ENCODE data around the gene POLR3B. TPM values are rescaled to one million over a fixed set of nuclear protein-coding genes. Genes with fewer than 3 reads are reported as not detected.
A peak's percentile ranks its signal among the peaks of the same experiment; 100 is the strongest.
"Not testable (repeated sequence)": the region's sequence is repeated elsewhere in the genome, so short reads cannot be mapped to it uniquely, and the experiment has no call there.

The POLR3B gene
- total RNA-seq, 1 experiment from 2014 or later: 14.3 TPM

DNA sequence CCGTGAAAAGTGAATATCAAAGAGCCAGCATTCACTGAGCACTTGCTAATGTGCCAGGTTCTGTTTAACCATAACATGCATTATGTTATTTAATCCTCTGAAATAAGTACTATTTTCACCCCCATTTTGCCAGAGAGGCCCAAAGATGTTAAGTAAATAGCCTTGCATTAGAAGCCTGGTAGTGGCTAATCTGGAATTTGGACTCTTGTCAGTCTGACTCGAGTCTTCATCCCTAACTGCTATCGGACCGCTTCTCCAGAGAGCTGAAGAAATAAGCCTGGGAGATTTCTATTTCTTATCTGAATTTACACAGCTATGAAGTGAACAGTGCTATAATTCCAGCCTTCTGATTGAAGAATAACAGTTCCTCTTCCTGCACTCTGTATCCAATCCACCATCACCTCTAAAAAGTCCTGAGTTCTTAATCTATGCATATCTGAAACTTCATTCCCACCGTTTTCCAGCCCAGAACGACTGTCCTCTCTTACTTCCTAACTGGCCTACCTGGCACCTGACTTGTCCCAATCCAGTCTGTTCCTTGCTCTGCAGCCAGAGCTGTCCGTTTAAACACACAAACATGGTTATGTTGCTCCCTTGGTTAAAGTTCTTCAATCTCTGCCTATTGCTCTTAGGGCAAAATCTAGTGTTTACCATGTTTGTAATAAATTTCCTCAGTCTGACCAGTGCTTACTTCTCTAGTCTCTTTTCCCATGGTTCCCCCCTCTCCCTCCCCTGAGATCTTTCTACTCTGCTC lies 2.3 kb downstream of the POLR3B start:
- Histone ChIP-seq H3K9me3 (replicated peaks) (no peaks in the 10 kb centered on the region), H3K36me3 (peaks cover 7% of the 10 kb centered on the region), H3K27me3 (replicated peaks) (no peaks in the 10 kb centered on the region), H3K27ac (no peak overlapping the region), H3K4me1 (replicated peaks) (no peaks in the 10 kb centered on the region), H3K4me3 (no peak overlapping the region)
- no peak for DNase-seq (ENCODE audit: low read depth in 1 of 2, low spot score in 2 of 2)

DNA sequence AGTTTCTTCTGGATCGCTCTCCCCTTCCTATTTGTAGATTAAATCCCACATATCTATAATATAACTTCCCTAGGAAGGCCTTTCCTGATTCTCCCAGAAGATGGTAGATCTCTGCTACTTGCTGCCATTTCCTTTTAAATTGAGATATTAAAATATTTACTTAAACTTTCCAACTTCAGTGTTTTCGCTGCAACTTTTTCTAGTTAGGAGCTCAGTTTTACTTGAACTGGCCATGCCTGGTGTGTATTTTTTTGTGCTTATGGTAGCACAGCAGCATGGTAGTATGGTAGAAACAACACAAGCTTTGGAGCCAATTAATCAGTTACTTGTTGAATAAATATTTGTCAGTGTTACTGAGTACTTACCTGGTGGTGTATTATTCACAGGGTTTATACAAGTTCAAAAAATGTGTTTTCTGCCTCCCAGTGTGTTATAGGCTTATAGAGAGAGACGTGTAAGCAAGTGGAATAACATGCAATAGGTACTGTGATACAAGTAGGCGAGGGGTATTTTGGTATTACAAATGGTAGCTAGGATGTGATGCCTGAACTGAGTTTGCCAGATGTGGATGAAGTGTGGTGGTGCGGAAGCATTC lies 2.9 kb downstream of the POLR3B start:
- H3K36me3 ChIP-seq: peaks cover 7% of the 10 kb centered on the region
- no peak overlapping the region for H3K27ac ChIP-seq
- no peaks in the 10 kb centered on the region for H3K27me3 ChIP-seq (replicated peaks)
- no peak overlapping the region for H3K4me3 ChIP-seq
- H3K4me1 ChIP-seq (replicated peaks): no peaks in the 10 kb centered on the region
- DNase-seq (ENCODE audit: low read depth in 1 of 2, low spot score in 2 of 2): no peak
- no peaks in the 10 kb centered on the region for H3K9me3 ChIP-seq (replicated peaks)

DNA sequence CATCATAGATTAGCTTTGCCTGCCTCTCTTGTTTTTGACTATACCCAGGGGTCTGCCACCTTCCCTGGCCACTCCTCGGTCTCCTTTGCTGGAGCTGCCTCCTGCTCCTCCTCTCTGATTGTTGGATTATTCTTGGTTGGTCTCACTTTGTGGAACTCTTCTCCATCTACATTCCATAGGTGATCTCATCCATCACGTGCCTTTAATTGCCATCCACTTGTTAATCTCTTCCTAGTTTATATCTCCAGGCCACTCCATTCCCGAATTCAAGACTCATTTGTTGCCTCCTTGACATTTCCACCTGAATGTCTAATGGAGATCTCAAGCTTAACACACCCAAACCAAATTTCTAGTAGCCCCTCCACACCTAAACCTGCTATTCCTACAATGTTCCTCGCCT lies 5.4 kb downstream of the POLR3B start:
- DNase-seq (ENCODE audit: low read depth in 1 of 2, low spot score in 2 of 2): no peak
- Histone ChIP-seq H3K4me1 (replicated peaks) (no peaks in the 10 kb centered on the region), H3K9me3 (replicated peaks) (no peaks in the 10 kb centered on the region)

DNA sequence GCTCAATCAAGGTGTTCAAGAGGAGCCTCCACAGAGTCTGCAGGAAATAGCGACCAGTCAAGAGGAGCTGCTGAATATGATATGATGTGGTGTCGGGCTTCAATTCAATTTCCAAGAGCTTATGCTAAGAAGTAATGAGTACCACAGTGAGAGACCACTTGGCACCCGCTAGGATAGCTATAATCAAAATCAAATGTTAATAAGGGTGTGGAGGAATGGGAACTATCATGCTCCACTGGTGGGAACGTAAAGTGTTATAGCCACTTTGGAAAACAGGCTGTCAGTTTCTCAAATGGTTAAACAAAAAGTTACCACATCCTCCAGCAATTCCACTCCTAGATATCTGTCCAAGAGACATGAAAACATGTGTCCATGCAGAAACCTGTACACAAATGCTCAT lies 6.7 kb downstream of the POLR3B start:
- peaks cover 23% of the 10 kb centered on the region for H3K36me3 ChIP-seq
- H3K27me3 ChIP-seq (replicated peaks): no peaks in the 10 kb centered on the region
- H3K27ac ChIP-seq: no peak overlapping the region
- H3K4me1 ChIP-seq (replicated peaks): peaks cover 2% of the 10 kb centered on the region
- DNase-seq (ENCODE audit: low read depth in 1 of 2, low spot score in 2 of 2): no peak
- H3K4me3 ChIP-seq: no peak overlapping the region
- no peaks in the 10 kb centered on the region for H3K9me3 ChIP-seq (replicated peaks)

More for the DNA sequence above, 5.4 kb downstream of the POLR3B start:
- H3K27me3 ChIP-seq (replicated peaks): no peaks in the 10 kb centered on the region
- no peak overlapping the region for H3K27ac ChIP-seq
- H3K4me3 ChIP-seq: no peak overlapping the region
- H3K36me3 ChIP-seq: peaks cover 18% of the 10 kb centered on the region

DNA sequence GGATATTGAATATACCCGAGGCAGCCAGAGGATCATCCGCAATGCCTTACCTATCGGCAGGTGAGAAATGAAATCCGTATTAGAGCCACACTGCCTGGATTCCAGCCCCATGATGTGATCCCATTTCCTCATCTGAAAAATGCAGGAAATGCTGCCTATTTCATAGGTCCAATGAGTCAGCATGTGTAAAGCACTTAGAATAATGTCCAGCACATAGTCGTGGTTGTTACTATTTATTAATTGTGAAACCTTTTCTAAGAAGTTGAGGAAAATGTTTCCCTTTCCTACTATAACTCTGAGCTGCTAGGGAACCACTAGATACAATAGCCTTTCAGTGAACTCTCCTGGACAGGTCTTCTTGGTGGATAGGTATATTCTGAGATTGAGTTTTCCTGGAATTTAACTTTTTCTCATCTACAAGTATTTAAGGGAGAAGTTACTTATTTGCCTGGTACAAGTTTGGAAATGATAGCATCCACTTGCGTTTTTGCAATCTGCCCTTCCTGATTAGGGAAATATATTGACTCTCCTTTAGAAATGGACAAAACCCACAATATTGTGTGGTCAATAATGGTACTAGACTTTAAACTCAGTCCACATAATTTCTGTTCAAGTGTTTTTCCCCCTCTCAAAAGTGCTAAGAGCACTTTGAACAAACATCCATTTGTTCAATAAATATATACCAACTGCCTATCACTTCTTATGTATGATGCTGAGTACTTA lies 12.2 kb downstream of the POLR3B start:
- no peaks in the 10 kb centered on the region for H3K9me3 ChIP-seq (replicated peaks)
- H3K4me3 ChIP-seq: no peak overlapping the region
- peaks cover 38% of the 10 kb centered on the region for H3K36me3 ChIP-seq
- no peaks in the 10 kb centered on the region for H3K27me3 ChIP-seq (replicated peaks)
- H3K27ac ChIP-seq: peak overlapping the region; percentile 51
- peak in 1 of 2 experiments; percentile 53 for DNase-seq (ENCODE audit: low read depth in 1 of 2, low spot score in 2 of 2)
- H3K4me1 ChIP-seq (replicated peaks): peaks cover 11% of the 10 kb centered on the region

DNA sequence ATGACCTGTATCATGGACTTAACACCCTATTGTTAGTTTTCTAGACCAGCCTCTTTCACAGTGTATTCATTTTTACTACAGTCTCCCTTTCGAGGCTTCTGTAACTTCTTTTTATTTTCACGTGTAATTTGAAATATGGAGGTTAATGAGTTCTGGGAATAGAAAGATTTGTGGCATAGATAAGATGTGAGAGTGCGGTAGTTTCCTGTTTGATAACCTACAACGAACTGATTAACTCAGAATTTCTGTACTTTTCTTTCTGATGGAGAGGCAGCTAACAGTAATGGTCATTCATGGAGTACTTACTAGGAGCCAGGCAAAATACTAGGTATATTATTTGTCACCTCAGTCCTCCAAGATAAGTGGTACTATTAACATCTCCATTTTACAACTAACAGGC lies 21.2 kb downstream of the POLR3B start:
- no peak for DNase-seq (ENCODE audit: low read depth in 1 of 2, low spot score in 2 of 2)
- Histone ChIP-seq H3K9me3 (replicated peaks) (peaks cover 3% of the 10 kb centered on the region; the same call in 1 of the 2 replicates), H3K4me3 (no peak overlapping the region), H3K4me1 (replicated peaks) (no peaks in the 10 kb centered on the region), H3K27ac (no peak overlapping the region), H3K27me3 (replicated peaks) (no peaks in the 10 kb centered on the region), H3K36me3 (peaks cover 56% of the 10 kb centered on the region)

DNA sequence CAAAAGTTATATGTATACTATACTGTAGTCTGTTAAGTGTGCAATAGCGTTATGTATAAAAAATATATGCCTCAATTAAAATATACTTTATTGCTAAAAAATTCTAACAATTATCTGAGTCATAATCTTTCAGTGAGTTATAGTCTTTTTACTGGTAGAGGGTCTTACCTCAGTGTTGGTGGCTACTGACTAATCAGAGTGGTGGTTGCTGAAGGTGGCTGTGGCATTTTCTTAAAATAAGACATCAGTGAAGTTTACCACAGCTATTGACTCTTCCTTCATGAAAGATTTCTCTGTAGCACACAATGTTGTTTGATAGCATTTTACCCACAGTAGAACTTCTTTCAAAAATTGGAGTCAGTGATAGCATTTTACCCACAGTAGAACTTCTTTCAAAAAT lies 23.4 kb downstream of the POLR3B start:
- H3K4me1 ChIP-seq (replicated peaks): no peaks in the 10 kb centered on the region
- no peak overlapping the region for H3K27ac ChIP-seq
- DNase-seq (ENCODE audit: low read depth in 1 of 2, low spot score in 2 of 2): no peak
- peaks cover 3% of the 10 kb centered on the region; the same call in 1 of the 2 replicates for H3K9me3 ChIP-seq (replicated peaks)
- H3K27me3 ChIP-seq (replicated peaks): no peaks in the 10 kb centered on the region
- no peak overlapping the region for H3K4me3 ChIP-seq
- peaks cover 62% of the 10 kb centered on the region for H3K36me3 ChIP-seq

DNA sequence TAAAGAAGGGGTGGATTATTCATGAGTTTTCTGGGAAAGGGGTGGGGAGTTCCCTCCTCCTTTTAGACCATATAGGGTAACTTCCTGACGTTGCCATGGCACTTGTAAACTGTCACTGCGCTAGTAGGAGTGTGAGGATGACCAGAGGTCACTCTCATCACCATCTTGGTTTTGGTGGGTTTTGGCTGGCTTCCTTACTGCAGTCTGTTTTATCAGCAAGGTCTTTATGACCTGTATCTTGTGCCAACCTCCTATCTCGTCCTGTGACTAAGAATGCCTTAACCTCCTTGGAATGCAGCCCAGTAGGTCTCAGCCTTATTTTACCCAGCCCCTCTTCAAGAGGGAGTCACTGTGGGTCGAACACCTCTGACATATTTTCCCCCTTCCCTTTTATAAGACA lies 24.3 kb downstream of the POLR3B start:
- not testable (repeated sequence) for H3K27me3 ChIP-seq (replicated peaks); H3K27ac ChIP-seq; H3K4me1 ChIP-seq (replicated peaks); H3K4me3 ChIP-seq; H3K9me3 ChIP-seq (replicated peaks); DNase-seq (ENCODE audit: low read depth in 1 of 2, low spot score in 2 of 2)
- H3K36me3 ChIP-seq: peaks cover 55% of the 10 kb centered on the region

DNA sequence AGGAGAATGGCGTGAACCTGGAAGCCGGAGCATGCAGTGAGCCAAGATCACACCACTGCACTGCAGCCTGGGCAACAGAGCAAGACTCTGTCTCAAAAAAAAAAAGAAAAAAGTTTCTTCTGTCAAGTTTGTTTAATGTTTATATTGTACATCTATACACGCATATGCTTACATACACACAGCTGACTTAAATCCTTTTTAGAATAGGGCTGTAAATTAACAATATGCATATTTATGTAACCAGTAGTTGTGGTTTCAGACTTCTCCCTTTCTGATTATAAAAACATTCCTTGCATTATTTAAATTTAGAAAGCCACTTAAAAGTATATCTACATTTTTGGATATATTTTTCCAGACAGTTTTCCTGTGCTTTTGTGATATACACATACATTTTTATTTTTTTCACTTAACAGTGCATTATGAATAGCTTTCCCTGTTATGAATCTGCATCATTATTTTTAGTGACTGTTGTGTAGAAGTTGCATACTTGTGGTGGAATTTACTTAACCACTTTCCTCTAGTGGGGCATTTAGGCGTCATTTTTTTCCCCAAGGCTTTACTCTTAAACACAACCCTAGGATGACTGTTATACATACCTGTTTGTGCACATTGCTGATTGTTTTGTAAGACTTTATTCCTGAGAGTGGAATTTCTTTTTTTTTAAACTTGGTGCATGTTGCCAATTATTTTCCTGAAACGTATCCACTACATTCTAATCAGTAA lies 29.4 kb downstream of the POLR3B start:
- no peak overlapping the region for H3K4me3 ChIP-seq
- H3K36me3 ChIP-seq: peaks cover 23% of the 10 kb centered on the region
- peaks cover 3% of the 10 kb centered on the region; the same call in 1 of the 2 replicates for H3K9me3 ChIP-seq (replicated peaks)

DNA sequence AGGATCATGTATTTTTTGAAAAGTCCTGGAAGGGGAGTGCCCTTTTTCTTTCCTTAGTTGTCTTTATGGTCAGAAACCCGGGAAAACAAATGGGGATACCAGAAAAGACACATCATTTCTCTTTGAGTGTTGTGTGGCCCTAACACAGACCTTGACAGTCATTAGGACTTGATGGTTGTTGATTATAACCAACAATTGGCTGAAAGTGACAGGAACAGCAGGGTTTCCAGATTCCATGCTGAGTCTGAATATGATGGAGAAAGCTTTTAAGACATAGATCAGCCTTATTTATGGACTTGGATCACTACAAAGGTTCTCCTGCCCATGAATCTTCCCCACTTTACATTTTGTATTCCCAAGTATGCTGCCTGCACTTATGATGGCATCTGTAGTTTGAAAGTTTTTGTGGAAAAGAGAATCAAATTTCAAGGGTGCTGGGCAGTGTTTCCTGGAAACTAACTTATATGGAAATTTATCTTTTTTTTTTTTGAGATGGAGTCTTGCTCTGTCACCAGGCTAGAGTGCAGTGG lies 30.4 kb downstream of the POLR3B start:
- no peaks in the 10 kb centered on the region for H3K27me3 ChIP-seq (replicated peaks)
- no peak overlapping the region for H3K27ac ChIP-seq
- peaks cover 16% of the 10 kb centered on the region for H3K36me3 ChIP-seq
- H3K4me3 ChIP-seq: no peak overlapping the region
- H3K9me3 ChIP-seq (replicated peaks): 0 out of 2 replicates have a peak, but pooled peaks cover 2% of the 10 kb centered on the region
- H3K4me1 ChIP-seq (replicated peaks): no peaks in the 10 kb centered on the region
- DNase-seq (ENCODE audit: low read depth in 1 of 2, low spot score in 2 of 2): no peak

More for the DNA sequence above, 29.4 kb downstream of the POLR3B start:
- peak in 1 of 2 experiments; percentile 31 for DNase-seq (ENCODE audit: low read depth in 1 of 2, low spot score in 2 of 2)
- H3K27ac ChIP-seq: no peak overlapping the region
- H3K4me1 ChIP-seq (replicated peaks): no peaks in the 10 kb centered on the region
- H3K27me3 ChIP-seq (replicated peaks): no peaks in the 10 kb centered on the region

DNA sequence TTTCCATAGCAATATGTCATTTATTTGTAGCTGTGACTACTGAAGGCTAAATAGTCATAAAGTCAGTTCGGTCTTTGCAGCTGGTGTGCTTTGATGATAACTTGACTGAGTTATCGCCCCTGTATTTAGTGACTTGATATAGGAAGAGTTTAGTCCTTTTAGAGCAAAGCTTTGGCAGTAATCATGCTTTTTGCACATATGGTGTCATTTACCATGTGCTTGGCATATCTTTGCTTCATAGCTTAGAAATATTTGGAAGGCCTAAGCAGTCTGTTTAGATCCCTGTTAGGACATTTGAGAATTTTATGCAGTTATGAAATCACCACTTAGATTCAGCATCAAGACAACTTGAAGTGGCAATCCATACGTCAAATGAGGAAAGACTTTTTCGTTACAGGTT lies 31.6 kb downstream of the POLR3B start:
- Histone ChIP-seq H3K9me3 (replicated peaks) (0 out of 2 replicates have a peak, but pooled peaks cover 2% of the 10 kb centered on the region), H3K27me3 (replicated peaks) (no peaks in the 10 kb centered on the region), H3K4me3 (no peak overlapping the region), H3K27ac (no peak overlapping the region), H3K4me1 (replicated peaks) (no peaks in the 10 kb centered on the region), H3K36me3 (peaks cover 20% of the 10 kb centered on the region)
- DNase-seq (ENCODE audit: low read depth in 1 of 2, low spot score in 2 of 2): no peak

DNA sequence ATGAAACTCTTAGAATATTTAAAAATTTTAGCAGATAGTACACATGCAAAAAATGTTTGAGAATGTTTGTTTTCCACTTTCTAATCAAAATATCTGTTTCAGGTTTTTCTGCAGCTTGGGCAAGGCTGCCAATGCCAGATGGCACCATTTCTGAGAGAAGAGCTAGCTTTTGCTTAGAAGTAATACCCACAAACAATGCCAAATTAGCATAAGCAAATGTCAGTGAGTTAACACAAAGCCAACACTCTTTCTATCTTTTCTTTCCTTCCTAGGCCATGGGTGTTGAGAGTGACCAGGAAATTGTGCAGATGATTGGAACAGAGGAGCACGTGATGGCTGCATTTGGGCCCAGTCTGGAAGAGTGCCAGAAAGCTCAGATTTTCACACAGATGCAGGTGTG lies 35.2 kb downstream of the POLR3B start:
- H3K27ac ChIP-seq: no peak overlapping the region
- no peak for DNase-seq (ENCODE audit: low read depth in 1 of 2, low spot score in 2 of 2)
- no peaks in the 10 kb centered on the region for H3K4me1 ChIP-seq (replicated peaks)
- peaks cover 25% of the 10 kb centered on the region for H3K36me3 ChIP-seq
- no peak overlapping the region for H3K4me3 ChIP-seq
- no peaks in the 10 kb centered on the region for H3K27me3 ChIP-seq (replicated peaks)
- H3K9me3 ChIP-seq (replicated peaks): 0 out of 2 replicates have a peak, but pooled peaks cover 2% of the 10 kb centered on the region

DNA sequence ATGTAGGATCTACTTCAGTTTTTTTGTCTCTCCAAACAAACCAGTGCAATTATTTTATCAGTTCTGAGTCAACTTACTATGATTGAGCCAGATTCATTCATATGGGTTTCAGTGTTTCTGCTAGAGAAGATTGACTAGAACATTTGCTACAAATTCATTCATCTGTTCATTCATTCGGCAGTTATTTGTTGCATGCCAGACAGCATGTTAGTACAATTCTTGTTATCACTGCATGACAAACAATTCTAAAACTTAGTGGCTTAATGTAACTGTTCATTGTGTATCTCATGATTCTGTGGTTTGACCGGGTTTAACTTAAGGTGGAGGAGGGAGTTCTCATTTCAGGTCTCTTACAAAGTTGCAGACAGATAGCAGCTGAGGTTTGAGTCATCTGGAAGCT lies 52.3 kb downstream of the POLR3B start:
- DNase-seq (ENCODE audit: low read depth in 1 of 2, low spot score in 2 of 2): no peak
- H3K4me1 ChIP-seq (replicated peaks): peaks cover 6% of the 10 kb centered on the region
- H3K27me3 ChIP-seq (replicated peaks): no peaks in the 10 kb centered on the region

More for the DNA sequence above, 52.3 kb downstream of the POLR3B start:
- Histone ChIP-seq H3K36me3 (peaks cover 9% of the 10 kb centered on the region), H3K27ac (no peak overlapping the region), H3K4me3 (no peak overlapping the region), H3K9me3 (replicated peaks) (no peaks in the 10 kb centered on the region)
